ENCODE results near the gene PDXK. TPM values are rescaled to one million over a fixed set of nuclear protein-coding genes. Genes with fewer than 3 reads are reported as not detected.
A peak's percentile ranks its signal among the peaks of the same experiment; 100 is the strongest.

The PDXK gene
- total and polyA plus RNA-seq, 2 of the 8 experiments (the other 6 are each of a cell fraction or from before 2014, with no cell fraction given): 78.0 to 112 TPM

DNA sequence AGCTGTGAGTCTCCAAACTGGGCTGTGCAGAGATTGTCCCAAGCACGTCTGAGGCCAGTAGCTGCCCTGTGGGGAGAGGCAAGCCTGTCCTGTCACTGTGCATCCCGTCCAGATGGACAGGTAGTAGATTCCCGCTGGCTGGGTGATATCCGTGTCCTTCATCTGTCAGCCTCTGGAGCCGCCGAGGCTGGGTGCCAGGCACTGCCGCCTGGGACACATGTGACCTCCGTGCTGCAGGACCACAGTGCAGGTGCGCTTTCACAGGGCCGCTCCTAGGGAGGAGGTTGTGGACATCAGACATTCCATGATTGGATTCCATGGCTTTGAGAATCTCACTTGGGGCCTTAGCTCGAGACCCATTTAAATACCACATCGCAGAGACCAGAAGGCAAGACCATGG is 4.7 kb downstream of the PDXK start:
- H4K20me1 ChIP-seq (replicated peaks in 1 of 2; ENCODE audit: control insufficient read depth in 1 of 2, insufficient read depth in 2 of 2, low read length in 2 of 2): peaks cover 8 to 25% of the 10 kb centered on the region in 2 experiments
- H3K9ac ChIP-seq (replicated peaks in 1 of 4; ENCODE audit: extremely low read depth in 1 of 4, low read depth in 3 of 4, low read length in 3 of 4): no peak overlapping the region
- no peak overlapping the region for H3K4me3 ChIP-seq (ENCODE audit: extremely low read depth in 1 of 4, insufficient read depth in 2 of 4, low read depth in 3 of 4, low read length in 4 of 4)
- POLR2A ChIA-PET (ENCODE audit: partially characterized antibody): interaction anchor here (1.2 to 4.7 kb wide), 3 partner anchors 12 to 68 kb away, joined by 3 to 17 read pairs (median 3); no protein-coding TSS in a partner anchor
- H2AK5ac ChIP-seq (ENCODE audit: low read depth, low read length): no peak overlapping the region
- no peak for FAIRE-seq
- H2BK20ac ChIP-seq (ENCODE audit: low read length): no peak overlapping the region
- peaks cover 14 to 53% of the 10 kb centered on the region in 2 experiments; a peak in 3 of 4 replicates for H3K79me2 ChIP-seq (ENCODE audit: control insufficient read depth in 1 of 2, insufficient read depth in 2 of 2, low read length in 2 of 2)
- H3K36me3 ChIP-seq (ENCODE audit: control insufficient read depth in 2 of 4, insufficient read depth in 4 of 4, low read length in 3 of 4): no peaks in the 10 kb centered on the region
- TF ChIP-seq EGR1 (IDR thresholded peaks at IDR 0.05; ENCODE audit: borderline replicate concordance, low read depth, low read length) (no peak), POLR2AphosphoS5 (IDR thresholded peaks at IDR 0.05; ENCODE audit: low read depth, low read length) (0 out of 2 replicates have a peak, but pooled peaks have one; percentile 32)
- no peak overlapping the region for H2BK120ac ChIP-seq (replicated peaks; ENCODE audit: low read depth, low read length)
- H2BK5ac ChIP-seq (ENCODE audit: low read depth, low read length): no peak overlapping the region
- H2BK12ac ChIP-seq (ENCODE audit: low read depth, low read length): no peak overlapping the region
- no peak overlapping the region for H4K91ac ChIP-seq (replicated peaks; ENCODE audit: insufficient read length, low read length)
- no peak overlapping the region for H2BK15ac ChIP-seq (ENCODE audit: low read length)
- no peak overlapping the region for H3K18ac ChIP-seq (ENCODE audit: extremely low read depth, low read length)
- H3K27ac ChIP-seq (ENCODE audit: low read depth, low read length): no peak overlapping the region
- no peak overlapping the region for H3K4ac ChIP-seq (replicated peaks; ENCODE audit: insufficient read length, low read depth, low read length)
- no peak overlapping the region for H3K23ac ChIP-seq (ENCODE audit: insufficient read length)
- H3K9me3 ChIP-seq (ENCODE audit: insufficient read depth in 2 of 2, low read depth in 1 of 2, low read length in 1 of 2): no peaks in the 10 kb centered on the region
- DNase-seq (ENCODE audit: low read depth in 1 of 2, low spot score in 2 of 2): no peak
- peaks cover 22% of the 10 kb centered on the region for H3K79me1 ChIP-seq (ENCODE audit: low read depth, low read length)
- CTCF ChIA-PET (ENCODE audit: partially characterized antibody): interaction anchor here (0.8 to 2.0 kb wide), 2 partner anchors 20 to 27 kb away, joined by 3 to 4 read pairs; no protein-coding TSS in a partner anchor
- peaks cover 0 to 30% (median 21%) of the 10 kb centered on the region in 4 experiments; a peak in 6 of 7 replicates for H3K4me1 ChIP-seq (replicated peaks in 1 of 4; ENCODE audit: control insufficient read depth in 3 of 4, insufficient read depth in 4 of 4, low read length in 3 of 4)
- no peak overlapping the region for H4K5ac ChIP-seq (ENCODE audit: insufficient read length, low read depth, low read length)
- H3K4me2 ChIP-seq (ENCODE audit: insufficient read depth in 1 of 2, low read depth in 2 of 2, low read length in 2 of 2): no peak overlapping the region
- no peak overlapping the region for H3K14ac ChIP-seq (ENCODE audit: insufficient read length)
- H4K8ac ChIP-seq (ENCODE audit: extremely low read depth, insufficient read depth, low read length): no peak overlapping the region
- no peak overlapping the region for H2AFZ ChIP-seq (ENCODE audit: low read length)
- WGBS, 2 experiments (ENCODE audit: extremely low coverage in 1 of 2, insufficient coverage in 1 of 2, insufficient read length in 1 of 2, insufficient replicate concordance in 2 of 2, low coverage in 1 of 2, low lambda C conversion rate in 2 of 2, missing lambda C conversion rate in 1 of 2): 95% methylated on average over 12 of the region's 12 CpGs; no CpG with 5 or more reads in 1 of the 2 experiments
- no peak overlapping the region for H3K56ac ChIP-seq (replicated peaks; ENCODE audit: insufficient read length, low read depth, low read length)
- peaks cover 14% of the 10 kb centered on the region; the same call in 1 of the 2 replicates for H3K23me2 ChIP-seq (ENCODE audit: low read depth, low read length)
- H3K27me3 ChIP-seq (replicated peaks in 1 of 4; ENCODE audit: control insufficient read depth in 3 of 4, extremely low read depth in 1 of 4, insufficient read depth in 3 of 4, low read length in 3 of 4): no peaks in the 10 kb centered on the region

Data from H1 (cell line).